K562 (cell line): Measurements from ENCODE around the gene ARFGEF3. TPM values are rescaled to one million over a fixed set of nuclear protein-coding genes. Genes with fewer than 3 reads are reported as not detected.

Experiments
- ATAC-seq: fragments of 200-7000 bp; cut with Tn5 transposase; 3 replicates; pipeline ENCODE4 v1.9.1; 2020; ENCODE audit warnings: moderate library complexity
- BruUV-seq: library from RNA; stranded (reverse); fragments of 400-500 nt; replicated peaks from 2 replicates; lab custom pipeline; 2021; lab: Mats Ljungman, UMichigan
- CTCF ChIA-PET: fragments of 300-600 bp; formaldehyde crosslinking; extraction: SDS; loops from one replicate; lab custom pipeline; 2021; ENCODE audit warnings: low intra/inter-chr PET ratio; lab: Yijun Ruan, JAX
- POLR2A ChIA-PET: fragments of 300-600, 350-650 bp; sonication (Branson Sonifier 250); formaldehyde crosslinking; extraction: SDS; loops from one replicate; lab custom pipeline; 2021; ENCODE audit warnings: antibody characterized with exemption, inconsistent platforms; lab: Yijun Ruan, JAX
- DNase-seq, 4 experiments: peaks; one replicate each; pipeline versions ENCODE4 v3.0.0 to v3.0.0-alpha.2; 2011 to 2018; ENCODE audit warnings: low spot score in 3 of 4, mixed read lengths in 3 of 4; ENCODE audit errors: extremely low read depth in 1 of 4
- FAIRE-seq: peaks from 2 replicates; lab custom pipeline; 2011; peaks lifted over from hg19 to GRCh38; lab: Jason Lieb, UNC
- H2AFZ ChIP-seq: 2 replicates; pipeline ENCODE4 v1.6.0; 2011; ENCODE audit warnings: low read depth, low read length, control low read depth, inconsistent platforms
- H3K27ac ChIP-seq: fragments of 200-600 bp; 3 replicates; pipeline ENCODE4 v1.8.0; 2011; ENCODE audit warnings: low read depth, mild to moderate bottlenecking, control low read depth, inconsistent platforms, low read length, moderate library complexity, mixed read lengths; ENCODE audit errors: extremely low read depth
- H3K27me3 ChIP-seq, 2 experiments: fragments of 300-600 bp in 1 of 2; 2 replicates in 1 of 2; 3 replicates in 1 of 2; pipeline versions ENCODE4 v1.6.0 to v1.8.0; 2011; ENCODE audit warnings: inconsistent platforms in 2 of 2, low read length in 2 of 2, mild to moderate bottlenecking in 1 of 2, mixed read lengths in 1 of 2, moderate library complexity in 1 of 2; ENCODE audit not compliant: control insufficient read depth in 2 of 2, insufficient read depth in 2 of 2
- H3K36me3 ChIP-seq: fragments of 300-600 bp; 3 replicates; pipeline ENCODE4 v1.8.0; 2011; ENCODE audit warnings: mild to moderate bottlenecking, low read length, inconsistent platforms; ENCODE audit not compliant: control insufficient read depth, insufficient read depth
- H3K4me1 ChIP-seq, 2 experiments: fragments of 200-600 bp in 1 of 2; replicated peaks in 1 of 2; 2 replicates in 1 of 2; 3 replicates in 1 of 2; pipeline versions ENCODE4 v1.5.1 to v1.8.0; 2011; ENCODE audit warnings: inconsistent platforms in 2 of 2, low read length in 2 of 2, mild to moderate bottlenecking in 1 of 2, mixed read lengths in 1 of 2, moderate library complexity in 1 of 2; ENCODE audit not compliant: control insufficient read depth in 2 of 2, insufficient read depth in 2 of 2
- H3K4me2 ChIP-seq: 2 replicates; pipeline ENCODE4 v1.6.1; 2011; ENCODE audit warnings: low read length, control low read depth, inconsistent platforms, mixed read lengths; ENCODE audit not compliant: insufficient read depth
- H3K4me3 ChIP-seq: fragments of 200-600 bp; sonication (generic), shearing (Covaris generic); 2 replicates; pipeline ENCODE4 v1.5.1; 2016; ENCODE audit warnings: control low read depth, inconsistent platforms
- H3K79me2 ChIP-seq: fragments of 200-600 bp; 3 replicates; pipeline ENCODE4 v1.8.0; 2011; ENCODE audit warnings: low read length, inconsistent platforms; ENCODE audit not compliant: control insufficient read depth, insufficient read depth
- H3K9ac ChIP-seq, 2 experiments: 2 replicates each; pipeline versions ENCODE4 v1.6.0 to v1.6.1; 2011; ENCODE audit warnings: low read depth in 2 of 2, low read length in 2 of 2, control low read depth in 1 of 2, inconsistent platforms in 1 of 2, mild to moderate bottlenecking in 1 of 2, mixed read lengths in 1 of 2; ENCODE audit not compliant: insufficient read depth in 1 of 2
- H3K9me1 ChIP-seq: one replicate; pipeline ENCODE4 v1.6.0; 2011; ENCODE audit warnings: inconsistent platforms, mild to moderate bottlenecking, low read length, moderate library complexity; ENCODE audit not compliant: control insufficient read depth, insufficient read depth
- H3K9me3 ChIP-seq: replicated peaks from 2 replicates; pipeline ENCODE4 v1.5.1; 2011; ENCODE audit warnings: low read depth, low read length, inconsistent platforms; ENCODE audit not compliant: control insufficient read depth, insufficient read depth
- H4K20me1 ChIP-seq: replicated peaks from 2 replicates; pipeline ENCODE4 v1.6.1; 2011; ENCODE audit warnings: low read length, inconsistent platforms, mixed read lengths; ENCODE audit not compliant: control insufficient read depth, insufficient read depth
- ADNP ChIP-seq: fragments of 200-800 bp; sonication (Bioruptor generic); IDR thresholded peaks from 2 replicates; pipeline ENCODE4 v1.6.1; 2016; ENCODE audit warnings: missing genetic modification characterization, missing compliant biosample characterization
- C11orf30 ChIP-seq: fragments of 450-650 bp; IDR thresholded peaks from 2 replicates; pipeline ENCODE4 v1.6.1; 2016; ENCODE audit warnings: low read depth, mild to moderate bottlenecking
- CCAR2 ChIP-seq: fragments of 200-400 bp; formaldehyde crosslinking; IDR thresholded peaks from 2 replicates; pipeline ENCODE4 v1.6.1; 2017; ENCODE audit warnings: mild to moderate bottlenecking, low read depth, low read length
- E2F3 ChIP-seq: fragments of 250-450 bp; sonication (Bioruptor Pico); IDR thresholded peaks from 2 replicates; pipeline ENCODE4 v1.4.0; 2020; ENCODE audit warnings: mild to moderate bottlenecking
- KLF13 ChIP-seq: fragments of 450-650 bp; IDR thresholded peaks from 2 replicates; pipeline ENCODE4 v1.6.1; 2016; ENCODE audit warnings: missing genetic modification characterization, low read depth, mild to moderate bottlenecking, missing compliant biosample characterization, moderate library complexity, borderline replicate concordance
- ZBTB8A ChIP-seq: fragments of 450-650 bp; IDR thresholded peaks from 2 replicates; pipeline ENCODE4 v1.6.1; 2018; ENCODE audit warnings: mild to moderate bottlenecking, moderate library complexity; ENCODE audit not compliant: partially characterized antibody
- ZFP30 ChIP-seq: fragments of 250-450 bp; sonication (Bioruptor Pico); IDR thresholded peaks from 2 replicates; pipeline ENCODE4 v1.8.0; 2022; ENCODE audit warnings: moderate library complexity, mild to moderate bottlenecking, inconsistent platforms, borderline replicate concordance
- ZNF316 ChIP-seq: fragments of 450-650 bp; IDR thresholded peaks from 2 replicates; pipeline ENCODE4 v1.6.1; 2016
- in situ Hi-C: fragments of 300-500 bp; cut with MboI; formaldehyde crosslinking; loops from 4 replicates; pipeline ENCODE4 v1.15.0; 2018; ENCODE audit warnings: inconsistent platforms, mixed read lengths
- intact Hi-C: fragments of 100-400 bp; cut with micrococcal nuclease; formaldehyde crosslinking; loops from 2 replicates; pipeline ENCODE4 v1.14.2; 2022
- polyA plus RNA-seq, 8 experiments: library from polyadenylated mRNA; depleted of rRNA in 4 of 8; stranded (reverse) in 5 of 8; unstranded in 3 of 8; fragments of >200 nt; fragmentation: Nextera tagmentation in 2 of 8; fragmentation: Illumina TruSeq in 1 of 8; extraction: Ambion mirVana in 2 of 8; extraction: Trizol in 1 of 8; gene quantifications; 2 replicates each; pipeline versions ENCODE4 v1.2.1 to v1.2.3, GENCODE V29; 2011 to 2014; ENCODE audit warnings: inconsistent platforms in 1 of 8, missing spikeins in 1 of 8
- total RNA-seq, 7 experiments: library from RNA; depleted of rRNA in 6 of 7; stranded (reverse); fragments of >200 nt in 6 of 7; fragmentation: Illumina TruSeq in 2 of 7; extraction: Trizol in 2 of 7; gene quantifications; 2 replicates each; pipeline versions ENCODE4 v1.2.1 to v1.2.3, GENCODE V29; 2011 to 2021; ENCODE audit warnings: low replicate concordance in 1 of 7
- TF ChIP-seq, protein P1 (sequence below): fragments of 450-650 bp; conservative IDR thresholded peaks from 2 replicates; pipeline ENCODE4 v1.6.1; 2016; ENCODE audit warnings: missing genetic modification characterization, low read depth, mild to moderate bottlenecking, missing compliant biosample characterization, moderate library complexity

The ARFGEF3 gene
- total and polyA plus RNA-seq, 9 of the 15 experiments (the other 6 are each of a cell fraction or from before 2014, with no cell fraction given), result under 0.01 to 0.02 TPM; not detected in 7

DNA sequence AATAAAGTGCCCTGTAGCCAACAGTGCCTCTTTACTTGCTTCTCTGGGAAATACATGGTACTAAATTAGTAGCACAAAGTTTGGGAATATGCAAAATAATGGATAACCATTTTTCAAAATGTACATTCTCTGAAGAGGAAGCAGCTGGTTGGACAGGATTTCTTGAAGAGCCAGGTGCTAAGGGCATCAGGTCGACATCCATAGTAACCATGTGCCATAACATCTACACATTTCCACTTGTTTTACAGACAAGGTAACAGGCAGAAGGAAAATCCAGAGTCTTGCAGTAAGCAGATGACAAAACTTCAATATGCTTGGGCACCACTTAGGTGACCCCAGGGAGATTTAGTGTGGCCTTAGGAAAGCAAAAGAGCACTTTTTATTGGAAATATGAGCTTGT, 179.4 kb downstream of the ARFGEF3 start (continued):
- TF ChIP-seq ZBTB8A (no peak), ZFP30 (no peak), ADNP (tag) (no peak), KLF13 (tag) (no peak), CCAR2 (no peak)
- TF ChIP-seq, protein P1, sequence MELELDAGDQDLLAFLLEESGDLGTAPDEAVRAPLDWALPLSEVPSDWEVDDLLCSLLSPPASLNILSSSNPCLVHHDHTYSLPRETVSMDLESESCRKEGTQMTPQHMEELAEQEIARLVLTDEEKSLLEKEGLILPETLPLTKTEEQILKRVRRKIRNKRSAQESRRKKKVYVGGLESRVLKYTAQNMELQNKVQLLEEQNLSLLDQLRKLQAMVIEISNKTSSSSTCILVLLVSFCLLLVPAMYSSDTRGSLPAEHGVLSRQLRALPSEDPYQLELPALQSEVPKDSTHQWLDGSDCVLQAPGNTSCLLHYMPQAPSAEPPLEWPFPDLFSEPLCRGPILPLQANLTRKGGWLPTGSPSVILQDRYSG (tag), result no peak

DNA sequence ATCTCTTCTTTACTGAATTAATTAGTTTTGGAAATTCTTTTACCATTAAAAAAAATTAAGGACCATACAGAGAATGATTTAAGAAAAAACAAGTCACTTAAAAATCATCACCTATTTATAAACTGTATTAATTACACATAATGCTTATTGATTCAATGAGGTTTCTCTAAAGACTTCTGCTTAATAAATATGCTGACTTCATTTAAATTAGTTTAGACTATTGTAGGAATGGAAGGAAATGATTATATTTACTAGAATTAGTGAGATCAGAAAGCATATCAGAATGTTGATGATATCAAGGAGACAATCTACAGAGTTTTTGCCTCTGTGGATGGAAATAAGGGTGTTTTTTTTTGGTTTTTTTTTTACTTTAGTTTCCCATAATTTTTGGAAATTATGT, 181.4 kb downstream of the ARFGEF3 start:
- no peaks in the 10 kb centered on the region for H3K79me2 ChIP-seq
- FAIRE-seq, result no peak
- no peak overlapping the region for H2AFZ ChIP-seq
- H3K4me2 ChIP-seq, result no peak overlapping the region
- in situ Hi-C loops (no loop called here), intact Hi-C loops (no loop called here)
- no TSS peak for BruUV-seq
- POLR2A ChIA-PET, result no interaction called here
- no peak overlapping the region for H3K27ac ChIP-seq
- ATAC-seq, result no peak
- no peaks in the 10 kb centered on the region for H3K36me3 ChIP-seq
- no peaks in the 10 kb centered on the region for H3K4me1 ChIP-seq
- H3K9me3 ChIP-seq, result no peaks in the 10 kb centered on the region
- no peak overlapping the region for H3K9ac ChIP-seq
- no peak overlapping the region for H3K4me3 ChIP-seq
- no peak for TF ChIP-seq E2F3 (CRISPR knock-in tag)
- TF ChIP-seq ZNF316, result peak; percentile 74
- peak; percentile 59; the same call in 1 of the 2 replicates for TF ChIP-seq C11orf30
- no peaks in the 10 kb centered on the region for H3K9me1 ChIP-seq
- no peak for DNase-seq
- no peaks in the 10 kb centered on the region for H4K20me1 ChIP-seq
- H3K27me3 ChIP-seq, result peaks cover 6 to 7% of the 10 kb centered on the region in 2 experiments; a peak in 3 of 5 replicates
- CTCF ChIA-PET, result no interaction called here
